ENCODE data around the gene NENF.

Gene NENF

GRCh38 chr1:212482637-212483441 lies 50.1 kb downstream of the NENF start:
- DNase-seq: no peak

GRCh38 chr1:212484701-212485570 lies 52.2 kb downstream of the NENF start:
- DNase-seq: no peak

- no peak for DNase-seq
Measured at GRCh38 chr1:212485571-212485912, 52.8 kb downstream of the NENF start.

GRCh38 chr1:212485913-212486618 lies 53.3 kb downstream of the NENF start:
- peak; percentile 51 for DNase-seq

- no peak for DNase-seq
Measured at GRCh38 chr1:212486619-212486975, 53.9 kb downstream of the NENF start.

GRCh38 chr1:212487286-212487685 lies 54.6 kb downstream of the NENF start:
- no peak for DNase-seq

- no peak for DNase-seq
Measured at GRCh38 chr1:212487774-212488435, 55.2 kb downstream of the NENF start.

- DNase-seq: no peak
Measured at GRCh38 chr1:212488436-212489283, 55.9 kb downstream of the NENF start.

- DNase-seq: no peak
Measured at GRCh38 chr1:212489284-212489859, 56.7 kb downstream of the NENF start.

GRCh38 chr1:212490276-212490675 lies 57.6 kb downstream of the NENF start:
- no peak for DNase-seq

- DNase-seq: no peak
Measured at GRCh38 chr1:212491454-212491853, 58.7 kb downstream of the NENF start.

Data from DMS 273 treated with DMSO at 0.1 percent for 48 hours (cell line).